Duodenal mucosa (tissue), 2 donors: ENCODE data around the gene ZFC3H1.

Experiments
- H3K27ac ChIP-seq: one replicate; pipeline ENCODE4 v1.7.0; 2013; ENCODE audit warnings: low read depth, low read length
- H3K27me3 ChIP-seq, 2 donors: one replicate each; pipeline ENCODE4 v1.7.0; 2013; ENCODE audit warnings: low read length in 2 of 2, control low read depth in 1 of 2; ENCODE audit not compliant: insufficient read depth in 2 of 2, control insufficient read depth in 1 of 2
- H3K36me3 ChIP-seq, 2 donors: one replicate each; pipeline ENCODE4 v1.7.0; 2013; ENCODE audit warnings: low read length in 2 of 2, control low read depth in 1 of 2; ENCODE audit not compliant: insufficient read depth in 2 of 2, control insufficient read depth in 1 of 2
- H3K4me1 ChIP-seq, 2 donors: one replicate each; pipeline ENCODE4 v1.7.0; 2013; ENCODE audit warnings: low read length in 2 of 2, control low read depth in 1 of 2; ENCODE audit not compliant: insufficient read depth in 2 of 2, control insufficient read depth in 1 of 2
- H3K4me3 ChIP-seq, 2 donors: one replicate each; pipeline ENCODE4 v1.7.0; 2013; ENCODE audit warnings: low read length in 2 of 2, low read depth in 1 of 2
- H3K9ac ChIP-seq, 2 donors: one replicate each; pipeline ENCODE4 v1.7.0; 2013; ENCODE audit warnings: low read length in 2 of 2, low read depth in 1 of 2
- H3K9me3 ChIP-seq, 2 donors: one replicate each; pipeline ENCODE4 v1.7.0; 2013; ENCODE audit warnings: low read length in 2 of 2, control low read depth in 1 of 2; ENCODE audit not compliant: control insufficient read depth in 1 of 2

Gene ZFC3H1

GRCh38 chr12:71639341-71639760 lies 24.3 kb downstream of the ZFC3H1 start:
- H3K9ac ChIP-seq, result no peak overlapping the region
- H3K27ac ChIP-seq, result no peak overlapping the region
- no peaks in the 10 kb centered on the region for H3K4me1 ChIP-seq
- H3K36me3 ChIP-seq, result peaks cover 29 to 81% of the 10 kb centered on the region in 2 donors
- H3K27me3 ChIP-seq, result no peaks in the 10 kb centered on the region
- no peaks in the 10 kb centered on the region for H3K9me3 ChIP-seq
- no peak overlapping the region for H3K4me3 ChIP-seq

- no peaks in the 10 kb centered on the region for H3K4me1 ChIP-seq
- H3K36me3 ChIP-seq, result peaks cover 32 to 81% of the 10 kb centered on the region in 2 donors
- no peaks in the 10 kb centered on the region for H3K27me3 ChIP-seq
- H3K27ac ChIP-seq, result no peak overlapping the region
- no peak overlapping the region for H3K4me3 ChIP-seq
- H3K9ac ChIP-seq, result no peak overlapping the region
- H3K9me3 ChIP-seq, result no peaks in the 10 kb centered on the region
Observed at GRCh38 chr12:71638499-71638898, 25.1 kb downstream of the ZFC3H1 start.

- Histone ChIP-seq H3K27ac (no peak overlapping the region), H3K36me3 (peaks cover 33 to 80% of the 10 kb centered on the region in 2 donors), H3K27me3 (no peaks in the 10 kb centered on the region), H3K4me3 (no peak overlapping the region), H3K9ac (no peak overlapping the region), H3K4me1 (no peaks in the 10 kb centered on the region), H3K9me3 (no peaks in the 10 kb centered on the region)
Observed at GRCh38 chr12:71636704-71637115, 26.9 kb downstream of the ZFC3H1 start.

- Histone ChIP-seq H3K27me3 (no peaks in the 10 kb centered on the region), H3K9ac (no peak overlapping the region), H3K9me3 (no peaks in the 10 kb centered on the region), H3K4me1 (peaks cover 7 to 16% of the 10 kb centered on the region in 2 donors), H3K36me3 (peaks cover 38 to 77% of the 10 kb centered on the region in 2 donors), H3K27ac (no peak overlapping the region), H3K4me3 (no peak overlapping the region)
Observed at GRCh38 chr12:71627438-71628002, 36.1 kb downstream of the ZFC3H1 start.

GRCh38 chr12:71626768-71627167 lies 36.9 kb downstream of the ZFC3H1 start:
- H3K27me3 ChIP-seq, result no peaks in the 10 kb centered on the region
- peaks cover 7 to 16% of the 10 kb centered on the region in 2 donors for H3K4me1 ChIP-seq
- H3K27ac ChIP-seq, result no peak overlapping the region
- no peaks in the 10 kb centered on the region for H3K9me3 ChIP-seq
- H3K4me3 ChIP-seq, result no peak overlapping the region
- peaks cover 42 to 77% of the 10 kb centered on the region in 2 donors for H3K36me3 ChIP-seq
- H3K9ac ChIP-seq, result no peak overlapping the region

- Histone ChIP-seq H3K27me3 (no peaks in the 10 kb centered on the region), H3K27ac (no peak overlapping the region), H3K36me3 (peaks cover 39 to 80% of the 10 kb centered on the region in 2 donors), H3K9ac (no peak overlapping the region), H3K4me3 (no peak overlapping the region), H3K9me3 (no peaks in the 10 kb centered on the region), H3K4me1 (peaks cover 7 to 16% of the 10 kb centered on the region in 2 donors)
Observed at GRCh38 chr12:71626098-71626497, 37.5 kb downstream of the ZFC3H1 start.

- peaks cover 35 to 82% of the 10 kb centered on the region in 2 donors for H3K36me3 ChIP-seq
- peaks cover 7 to 16% of the 10 kb centered on the region in 2 donors for H3K4me1 ChIP-seq
- H3K9ac ChIP-seq, result no peak overlapping the region
- H3K4me3 ChIP-seq, result no peak overlapping the region
- H3K27ac ChIP-seq, result no peak overlapping the region
- H3K9me3 ChIP-seq, result no peaks in the 10 kb centered on the region
- H3K27me3 ChIP-seq, result no peaks in the 10 kb centered on the region
Observed at GRCh38 chr12:71625476-71625875, 38.2 kb downstream of the ZFC3H1 start.

- Histone ChIP-seq H3K4me1 (peaks cover 0 to 9% of the 10 kb centered on the region in 2 donors), H3K27me3 (no peaks in the 10 kb centered on the region), H3K9me3 (no peaks in the 10 kb centered on the region), H3K36me3 (peaks cover 30 to 87% of the 10 kb centered on the region in 2 donors), H3K9ac (no peak overlapping the region), H3K27ac (no peak overlapping the region), H3K4me3 (no peak overlapping the region)
Observed at GRCh38 chr12:71621938-71622337, 41.7 kb downstream of the ZFC3H1 start.

GRCh38 chr12:71610031-71610795 lies 53.4 kb downstream of the ZFC3H1 start:
- H3K9ac ChIP-seq, result no peak overlapping the region
- H3K4me1 ChIP-seq, result peaks cover 0 to 3% of the 10 kb centered on the region in 2 donors
- no peak overlapping the region for H3K4me3 ChIP-seq
- peaks cover 49 to 64% of the 10 kb centered on the region in 2 donors for H3K36me3 ChIP-seq
- no peak overlapping the region for H3K27ac ChIP-seq
- no peaks in the 10 kb centered on the region for H3K9me3 ChIP-seq
- no peaks in the 10 kb centered on the region for H3K27me3 ChIP-seq

- H3K4me1 ChIP-seq, result peaks cover 0 to 3% of the 10 kb centered on the region in 2 donors
- peaks cover 36 to 41% of the 10 kb centered on the region in 2 donors for H3K36me3 ChIP-seq
- H3K27me3 ChIP-seq, result no peaks in the 10 kb centered on the region
- no peak overlapping the region for H3K9ac ChIP-seq
- no peaks in the 10 kb centered on the region for H3K9me3 ChIP-seq
- no peak overlapping the region for H3K27ac ChIP-seq
- no peak overlapping the region for H3K4me3 ChIP-seq
Observed at GRCh38 chr12:71607494-71608330, 55.9 kb downstream of the ZFC3H1 start.
